GM19193 (cell line): Measurements from ENCODE around the gene ARHGEF17.

ENCODE experiments used
- POLR2A ChIP-seq: IDR thresholded peaks from 4 replicates; pipeline ENCODE4 v1.6.1; 2011; ENCODE audit not compliant: insufficient read depth, insufficient read length; ENCODE audit errors: extremely low read depth

ARHGEF17 gene

GRCh38 chr11:73343076-73343873 lies 35.2 kb downstream of the ARHGEF17 start:
- TF ChIP-seq POLR2A, result no peak

GRCh38 chr11:73344191-73344607 lies 36.1 kb downstream of the ARHGEF17 start:
- TF ChIP-seq POLR2A, result no peak

- no peak for TF ChIP-seq POLR2A
Observed at GRCh38 chr11:73345481-73346160, 37.5 kb downstream of the ARHGEF17 start.

GRCh38 chr11:73346186-73346935 lies 38.3 kb downstream of the ARHGEF17 start:
- TF ChIP-seq POLR2A, result no peak

GRCh38 chr11:73347067-73347466 lies 39.0 kb downstream of the ARHGEF17 start:
- no peak for TF ChIP-seq POLR2A

GRCh38 chr11:73348838-73349237 lies 40.8 kb downstream of the ARHGEF17 start:
- TF ChIP-seq POLR2A, result no peak

GRCh38 chr11:73349633-73350032 lies 41.6 kb downstream of the ARHGEF17 start:
- TF ChIP-seq POLR2A, result no peak

- no peak for TF ChIP-seq POLR2A
Observed at GRCh38 chr11:73350908-73351636, 43.0 kb downstream of the ARHGEF17 start.

- TF ChIP-seq POLR2A, result no peak
Observed at GRCh38 chr11:73353422-73353821, 45.3 kb downstream of the ARHGEF17 start.

- no peak for TF ChIP-seq POLR2A
Observed at GRCh38 chr11:73355109-73355508, 47.0 kb downstream of the ARHGEF17 start.

- no peak for TF ChIP-seq POLR2A
Observed at GRCh38 chr11:73356979-73357860, 49.1 kb downstream of the ARHGEF17 start.

GRCh38 chr11:73358071-73358470 lies 50.0 kb downstream of the ARHGEF17 start:
- no peak for TF ChIP-seq POLR2A

GRCh38 chr11:73359341-73359740 lies 51.3 kb downstream of the ARHGEF17 start:
- no peak for TF ChIP-seq POLR2A
